Keratinocyte (primary cell): ENCODE data around the gene TMEM129. TPM values are rescaled to one million over a fixed set of nuclear protein-coding genes. Genes with fewer than 3 reads are reported as not detected.
"Not testable (repeated sequence)": the region's sequence is repeated elsewhere in the genome, so short reads cannot be mapped to it uniquely, and the experiment has no call there.

Experiments used
- DNase-seq: peaks from one replicate; pipeline ENCODE4 v3.0.0-alpha.2; 2011; ENCODE audit warnings: low read depth, missing footprints, low spot score
- FAIRE-seq: peaks from 2 replicates; lab custom pipeline; 2011; peaks lifted over from hg19 to GRCh38; lab: Jason Lieb, UNC
- H2AFZ ChIP-seq: 2 replicates; pipeline ENCODE4 v1.6.0; 2012; ENCODE audit warnings: low read length, control low read depth, inconsistent platforms; ENCODE audit not compliant: control insufficient read depth
- H3K27ac ChIP-seq: 2 replicates; pipeline ENCODE4 v1.5.1; 2011; ENCODE audit warnings: low read length; ENCODE audit not compliant: control insufficient read depth, insufficient read depth
- H3K27me3 ChIP-seq: 3 replicates; pipeline ENCODE4 v1.6.0; 2011; ENCODE audit warnings: low read length; ENCODE audit not compliant: control insufficient read depth, insufficient read depth; ENCODE audit errors: extremely low read depth
- H3K36me3 ChIP-seq, 2 experiments: 2 replicates in 1 of 2; 3 replicates in 1 of 2; pipeline ENCODE4 v1.5.1; 2011; ENCODE audit warnings: low read length in 2 of 2, mild to moderate bottlenecking in 1 of 2; ENCODE audit not compliant: control insufficient read depth in 2 of 2, insufficient read depth in 2 of 2; ENCODE audit errors: extremely low read depth in 1 of 2
- H3K4me1 ChIP-seq: 3 replicates; pipeline ENCODE4 v1.5.1; 2011; ENCODE audit warnings: low read length; ENCODE audit not compliant: control insufficient read depth, insufficient read depth; ENCODE audit errors: extremely low read depth
- H3K4me2 ChIP-seq: 3 replicates; pipeline ENCODE4 v1.6.0; 2011; ENCODE audit warnings: low read depth, low read length; ENCODE audit not compliant: control insufficient read depth, insufficient read depth; ENCODE audit errors: extremely low read depth
- H3K4me3 ChIP-seq, 3 experiments: fragments of 200-600 bp in 1 of 3; sonication (generic) in 1 of 3; 2 replicates in 2 of 3; 3 replicates in 1 of 3; pipeline ENCODE4 v1.5.1; 2011 to 2016; ENCODE audit warnings: low read length in 3 of 3, mild to moderate bottlenecking in 3 of 3, control low read depth in 2 of 3, inconsistent platforms in 1 of 3, low read depth in 1 of 3, mixed read lengths in 1 of 3, mixed run types in 1 of 3, moderate library complexity in 1 of 3; ENCODE audit not compliant: control insufficient read depth in 2 of 3, insufficient read depth in 2 of 3; ENCODE audit errors: extremely low read depth in 1 of 3
- H3K79me2 ChIP-seq: 2 replicates; pipeline ENCODE4 v1.6.0; 2012; ENCODE audit warnings: low read length; ENCODE audit not compliant: control insufficient read depth, insufficient read depth
- H3K9ac ChIP-seq: 3 replicates; pipeline ENCODE4 v1.6.0; 2011; ENCODE audit warnings: low read length; ENCODE audit not compliant: control insufficient read depth, insufficient read depth; ENCODE audit errors: extremely low read depth
- H3K9me1 ChIP-seq: 3 replicates; pipeline ENCODE4 v1.6.0; 2011; ENCODE audit warnings: low read length; ENCODE audit not compliant: control insufficient read depth, insufficient read depth; ENCODE audit errors: extremely low read depth
- H3K9me3 ChIP-seq: 2 replicates; pipeline ENCODE4 v1.5.1; 2012; ENCODE audit warnings: low read depth, low read length; ENCODE audit not compliant: control insufficient read depth
- H4K20me1 ChIP-seq: 3 replicates; pipeline ENCODE4 v1.6.0; 2011; ENCODE audit warnings: low read length; ENCODE audit not compliant: control insufficient read depth, insufficient read depth; ENCODE audit errors: extremely low read depth
- EZH2 ChIP-seq: IDR thresholded peaks from one replicate; pipeline ENCODE4 v1.6.1; 2012; ENCODE audit warnings: inconsistent platforms, mild to moderate bottlenecking, low read length, moderate library complexity
- dilution Hi-C: fragments of 300-500 bp; cut with MboI; formaldehyde crosslinking; loops from one replicate; pipeline ENCODE4 v1.7.0; 2020; ENCODE audit warnings: low sequenced_read_pairs; ENCODE audit not compliant: extremely low pct_ligation_motif_present
- polyA plus RNA-seq, 5 experiments: library from polyadenylated mRNA; depleted of rRNA in 3 of 5; stranded (reverse) in 3 of 5; stranded (forward) in 1 of 5; unstranded in 1 of 5; fragments of >200 nt; gene quantifications; 1 replicate in 1 of 5; 2 replicates in 3 of 5; 3 replicates in 1 of 5; pipeline versions ENCODE4 v1.2.1 to v1.2.3, GENCODE V29; 2011 to 2012; ENCODE audit warnings: missing spikeins in 2 of 5, low read depth in 1 of 5, low replicate concordance in 1 of 5
- TF ChIP-seq, protein P1 (sequence below), 3 experiments: IDR thresholded peaks in 1 of 3; conservative IDR thresholded peaks in 1 of 3; optimal IDR thresholded peaks in 1 of 3; 2 replicates in 2 of 3; 3 replicates in 1 of 3; pipeline versions ENCODE3 to v1.5.1; 2011; ENCODE audit warnings: low read length in 3 of 3, mild to moderate bottlenecking in 3 of 3, moderate library complexity in 2 of 3, control low read depth in 1 of 3, inconsistent platforms in 1 of 3; ENCODE audit not compliant: insufficient read depth in 2 of 3; ENCODE audit errors: extremely low read depth in 1 of 3

TMEM129 gene
- polyA plus RNA-seq, 1 donor (not counting 4 experiments of a cell fraction or from before 2014, with no cell fraction given): 11.7 TPM

DNA sequence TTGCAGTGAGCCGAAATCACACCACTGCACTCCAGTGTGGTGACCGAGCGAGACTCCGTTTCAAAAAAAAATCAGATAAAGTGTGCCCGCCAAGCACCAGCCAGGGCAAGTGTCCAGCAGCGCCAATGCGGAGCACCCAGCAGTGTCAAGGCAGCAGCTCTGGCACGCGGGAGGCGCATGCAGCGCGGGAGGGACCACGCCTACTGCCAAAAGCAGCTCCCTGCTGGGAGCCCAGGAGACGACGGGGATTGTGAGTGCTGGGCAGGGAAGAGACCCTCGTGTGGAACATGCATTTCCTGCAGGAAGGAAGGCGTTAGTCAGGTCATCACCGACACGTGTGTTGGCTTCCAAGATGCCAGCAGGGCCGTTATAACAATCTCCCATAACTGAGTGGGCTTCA lies 47.5 kb downstream of the TMEM129 start:
- dilution Hi-C loops: no loop called here
- Histone ChIP-seq H3K4me2 (no peak overlapping the region), H3K36me3 (no peaks in the 10 kb centered on the region), H3K4me3 (no peak overlapping the region), H4K20me1 (no peaks in the 10 kb centered on the region), H3K9ac (no peak overlapping the region), H3K27me3 (no peaks in the 10 kb centered on the region), H3K9me1 (no peaks in the 10 kb centered on the region), H3K4me1 (no peaks in the 10 kb centered on the region), H3K27ac (no peak overlapping the region), H2AFZ (no peak overlapping the region), H3K9me3 (no peaks in the 10 kb centered on the region), H3K79me2 (no peaks in the 10 kb centered on the region)
- no peak for TF ChIP-seq EZH2
- TF ChIP-seq, protein P1, sequence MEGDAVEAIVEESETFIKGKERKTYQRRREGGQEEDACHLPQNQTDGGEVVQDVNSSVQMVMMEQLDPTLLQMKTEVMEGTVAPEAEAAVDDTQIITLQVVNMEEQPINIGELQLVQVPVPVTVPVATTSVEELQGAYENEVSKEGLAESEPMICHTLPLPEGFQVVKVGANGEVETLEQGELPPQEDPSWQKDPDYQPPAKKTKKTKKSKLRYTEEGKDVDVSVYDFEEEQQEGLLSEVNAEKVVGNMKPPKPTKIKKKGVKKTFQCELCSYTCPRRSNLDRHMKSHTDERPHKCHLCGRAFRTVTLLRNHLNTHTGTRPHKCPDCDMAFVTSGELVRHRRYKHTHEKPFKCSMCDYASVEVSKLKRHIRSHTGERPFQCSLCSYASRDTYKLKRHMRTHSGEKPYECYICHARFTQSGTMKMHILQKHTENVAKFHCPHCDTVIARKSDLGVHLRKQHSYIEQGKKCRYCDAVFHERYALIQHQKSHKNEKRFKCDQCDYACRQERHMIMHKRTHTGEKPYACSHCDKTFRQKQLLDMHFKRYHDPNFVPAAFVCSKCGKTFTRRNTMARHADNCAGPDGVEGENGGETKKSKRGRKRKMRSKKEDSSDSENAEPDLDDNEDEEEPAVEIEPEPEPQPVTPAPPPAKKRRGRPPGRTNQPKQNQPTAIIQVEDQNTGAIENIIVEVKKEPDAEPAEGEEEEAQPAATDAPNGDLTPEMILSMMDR (optimal IDR thresholded peaks at IDR 0.05 in 1 of 3, IDR thresholded peaks at IDR 0.05 in 1 of 3, conservative IDR thresholded peaks at IDR 0.05 in 1 of 3; ENCODE audit: extremely low read depth in 1 of 3, insufficient read depth in 2 of 3, low read length in 3 of 3): no peak
- no peak for DNase-seq
- no peak for FAIRE-seq

DNA sequence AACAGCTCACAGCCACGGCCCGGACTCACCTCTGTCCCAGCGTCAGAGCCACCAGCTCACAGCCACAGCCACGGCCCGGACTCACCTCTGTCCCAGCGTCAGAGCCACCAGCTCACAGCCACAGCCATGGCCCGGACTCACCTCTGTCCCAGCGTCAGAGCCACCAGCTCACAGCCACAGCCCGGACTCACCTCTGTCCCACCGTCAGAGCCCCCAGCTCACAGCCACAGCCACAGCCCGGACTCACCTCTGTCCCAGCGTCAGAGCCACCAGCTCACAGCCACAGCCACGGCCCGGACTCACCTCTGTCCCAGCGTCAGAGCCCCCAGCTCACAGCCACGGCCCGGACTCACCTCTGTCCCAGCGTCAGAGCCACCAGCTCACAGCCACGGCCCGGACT lies 50.1 kb downstream of the TMEM129 start:
- H3K27ac ChIP-seq, H3K4me3 ChIP-seq, H3K79me2 ChIP-seq, H4K20me1 ChIP-seq, H3K9ac ChIP-seq, dilution Hi-C loops, H3K4me2 ChIP-seq, H3K9me1 ChIP-seq, H3K36me3 ChIP-seq, H3K27me3 ChIP-seq, H2AFZ ChIP-seq, H3K9me3 ChIP-seq, FAIRE-seq, H3K4me1 ChIP-seq, DNase-seq: not testable (repeated sequence)

DNA sequence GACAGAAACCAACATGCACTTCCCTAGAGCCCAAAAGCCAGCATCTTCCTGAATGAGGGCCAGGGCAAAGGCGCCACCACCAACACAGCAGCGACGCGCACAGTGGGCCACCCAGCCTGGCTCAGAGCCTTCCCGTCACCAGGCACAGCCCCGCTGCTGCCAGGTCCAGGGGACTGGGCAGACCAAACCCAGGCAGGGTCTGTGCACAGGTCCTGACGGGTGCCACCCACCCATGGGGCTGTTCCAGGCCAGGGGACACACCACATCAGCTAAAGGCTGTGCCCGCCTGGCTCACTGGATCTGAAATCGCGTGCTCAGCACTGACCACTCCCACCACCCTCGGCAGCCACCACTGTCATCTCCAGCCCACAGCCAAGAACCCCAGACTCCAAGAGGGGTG lies 50.8 kb downstream of the TMEM129 start:
- H3K79me2 ChIP-seq: no peaks in the 10 kb centered on the region
- H3K4me2 ChIP-seq: no peak overlapping the region
- H2AFZ ChIP-seq: no peak overlapping the region
- TF ChIP-seq, protein P1 (optimal IDR thresholded peaks at IDR 0.05 in 1 of 3, IDR thresholded peaks at IDR 0.05 in 1 of 3, conservative IDR thresholded peaks at IDR 0.05 in 1 of 3; ENCODE audit: extremely low read depth in 1 of 3, insufficient read depth in 2 of 3, low read length in 3 of 3): no peak
- TF ChIP-seq EZH2: no peak
- dilution Hi-C loops: no loop called here
- no peaks in the 10 kb centered on the region for H3K9me1 ChIP-seq
- no peak overlapping the region for H3K4me3 ChIP-seq
- H3K4me1 ChIP-seq: no peaks in the 10 kb centered on the region
- H3K9ac ChIP-seq: no peak overlapping the region
- no peaks in the 10 kb centered on the region for H3K9me3 ChIP-seq
- no peak for DNase-seq
- H3K27me3 ChIP-seq: no peaks in the 10 kb centered on the region
- FAIRE-seq: no peak
- no peaks in the 10 kb centered on the region for H4K20me1 ChIP-seq
- H3K36me3 ChIP-seq: no peaks in the 10 kb centered on the region
- no peak overlapping the region for H3K27ac ChIP-seq
